B cell (primary cell): Measurements from ENCODE around the gene SLCO2B1.

Experiments
- EZH2 ChIP-seq: IDR thresholded peaks from 2 replicates; pipeline ENCODE4 v1.6.1; 2012; ENCODE audit warnings: borderline replicate concordance, low read depth, mild to moderate bottlenecking, moderate library complexity, low read length; ENCODE audit not compliant: insufficient read depth, poor library complexity, severe bottlenecking
- TF ChIP-seq, protein P1 (sequence below): fragments of 200-600 bp; IDR thresholded peaks from one replicate; pipeline ENCODE4 v1.8.0; 2022; ENCODE audit warnings: antibody characterized with exemption, mild to moderate bottlenecking

DNA sequence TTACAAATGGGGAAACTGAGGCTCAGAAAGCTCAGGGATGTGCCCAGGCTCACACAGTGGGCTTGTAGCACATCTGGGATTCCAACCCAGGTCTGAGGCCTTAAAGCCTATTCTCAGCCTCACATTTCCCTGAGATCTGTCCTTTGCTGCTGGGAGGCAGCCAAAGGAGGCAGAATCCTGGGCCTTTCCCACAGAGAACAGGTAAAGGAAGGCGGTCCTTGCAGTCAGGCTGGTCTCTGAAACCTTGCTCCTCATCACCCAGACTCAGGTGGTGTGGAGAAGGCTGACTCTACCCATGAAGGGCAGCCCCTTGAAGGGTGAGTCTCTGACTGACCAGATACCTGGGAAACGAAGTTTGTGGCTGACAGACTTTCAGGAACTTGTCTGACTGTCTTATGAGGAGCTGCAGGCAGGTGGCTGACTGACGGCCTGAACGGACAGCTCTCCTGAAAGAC lies 7.8 kb downstream of the SLCO2B1 start:
- TF ChIP-seq, protein P1, sequence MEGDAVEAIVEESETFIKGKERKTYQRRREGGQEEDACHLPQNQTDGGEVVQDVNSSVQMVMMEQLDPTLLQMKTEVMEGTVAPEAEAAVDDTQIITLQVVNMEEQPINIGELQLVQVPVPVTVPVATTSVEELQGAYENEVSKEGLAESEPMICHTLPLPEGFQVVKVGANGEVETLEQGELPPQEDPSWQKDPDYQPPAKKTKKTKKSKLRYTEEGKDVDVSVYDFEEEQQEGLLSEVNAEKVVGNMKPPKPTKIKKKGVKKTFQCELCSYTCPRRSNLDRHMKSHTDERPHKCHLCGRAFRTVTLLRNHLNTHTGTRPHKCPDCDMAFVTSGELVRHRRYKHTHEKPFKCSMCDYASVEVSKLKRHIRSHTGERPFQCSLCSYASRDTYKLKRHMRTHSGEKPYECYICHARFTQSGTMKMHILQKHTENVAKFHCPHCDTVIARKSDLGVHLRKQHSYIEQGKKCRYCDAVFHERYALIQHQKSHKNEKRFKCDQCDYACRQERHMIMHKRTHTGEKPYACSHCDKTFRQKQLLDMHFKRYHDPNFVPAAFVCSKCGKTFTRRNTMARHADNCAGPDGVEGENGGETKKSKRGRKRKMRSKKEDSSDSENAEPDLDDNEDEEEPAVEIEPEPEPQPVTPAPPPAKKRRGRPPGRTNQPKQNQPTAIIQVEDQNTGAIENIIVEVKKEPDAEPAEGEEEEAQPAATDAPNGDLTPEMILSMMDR, result no peak
- no peak for TF ChIP-seq EZH2
